Epithelial cell of esophagus (primary cell): ENCODE data around the gene DSCAM.
"Not testable (repeated sequence)": the region's sequence is repeated elsewhere in the genome, so short reads cannot be mapped to it uniquely, and the experiment has no call there.

Experiments
- DNase-seq: peaks from one replicate; pipeline ENCODE4 v3.0.0; 2010; ENCODE audit warnings: low read depth
- H3K4me3 ChIP-seq: 2 replicates; pipeline ENCODE4 v1.5.1; 2011; ENCODE audit warnings: mild to moderate bottlenecking, low read length, control low read depth
- CTCF ChIP-seq: IDR thresholded peaks from 2 replicates; pipeline ENCODE4 v1.5.1; 2011; ENCODE audit warnings: low read depth, mild to moderate bottlenecking, low read length, control low read depth, inconsistent platforms; ENCODE audit not compliant: insufficient read depth; ENCODE audit errors: missing control alignments

Gene DSCAM

GRCh38 chr21:40846587-40847411 is at the start of gene DSCAM:
DSCAM (minus strand) TSS chr21:40847158; CDS start chr21:40846661, 497 bp downstream.
- peak within 1 kb of the TSS; percentile 27 for H3K4me3 ChIP-seq
- peak; percentile 62 for DNase-seq
- no peak for TF ChIP-seq CTCF

GRCh38 chr21:40895697-40896096 is 48.7 kb upstream of the DSCAM start:
- not testable (repeated sequence) for H3K4me3 ChIP-seq

GRCh38 chr21:40886931-40887330 is 40.0 kb upstream of the DSCAM start:
- no peak overlapping the region for H3K4me3 ChIP-seq
- TF ChIP-seq CTCF: no peak
- peak; percentile 91 for DNase-seq

More at GRCh38 chr21:40895697-40896096, 48.7 kb upstream of the DSCAM start:
- DNase-seq: not testable (repeated sequence)

GRCh38 chr21:40886006-40886405 is 39.0 kb upstream of the DSCAM start:
- DNase-seq: no peak
- H3K4me3 ChIP-seq: no peak overlapping the region
- TF ChIP-seq CTCF: no peak

GRCh38 chr21:40882192-40882915 is 35.4 kb upstream of the DSCAM start:
- H3K4me3 ChIP-seq: no peak overlapping the region
- DNase-seq: no peak
- TF ChIP-seq CTCF: no peak

GRCh38 chr21:40881767-40882166 is 34.8 kb upstream of the DSCAM start:
- H3K4me3 ChIP-seq: no peak overlapping the region
- TF ChIP-seq CTCF: no peak
- DNase-seq: no peak

- no peak for TF ChIP-seq CTCF
- no peak for DNase-seq
- H3K4me3 ChIP-seq: no peak overlapping the region
Observed at GRCh38 chr21:40871099-40871498, 24.1 kb upstream of the DSCAM start.
